OCI-LY1 (cell line): ENCODE measurements around the gene MTUS2.

Source experiments
- EZH2 ChIP-seq: fragments of 200-600 bp; sonication (generic), shearing (Covaris generic); IDR thresholded peaks from 2 replicates; pipeline ENCODE4 v1.8.0; 2017; ENCODE audit warnings: borderline replicate concordance, mixed run types, mild to moderate bottlenecking, antibody characterized with exemption, low read length, moderate library complexity, mixed read lengths
- TF ChIP-seq, protein P1 (sequence below): fragments of 200-600 bp; sonication (generic), shearing (Covaris generic); IDR thresholded peaks from 2 replicates; pipeline ENCODE4 v1.5.1; 2017; ENCODE audit warnings: mild to moderate bottlenecking, antibody characterized with exemption, low read length, moderate library complexity, mixed read lengths

- TF ChIP-seq, protein P1, sequence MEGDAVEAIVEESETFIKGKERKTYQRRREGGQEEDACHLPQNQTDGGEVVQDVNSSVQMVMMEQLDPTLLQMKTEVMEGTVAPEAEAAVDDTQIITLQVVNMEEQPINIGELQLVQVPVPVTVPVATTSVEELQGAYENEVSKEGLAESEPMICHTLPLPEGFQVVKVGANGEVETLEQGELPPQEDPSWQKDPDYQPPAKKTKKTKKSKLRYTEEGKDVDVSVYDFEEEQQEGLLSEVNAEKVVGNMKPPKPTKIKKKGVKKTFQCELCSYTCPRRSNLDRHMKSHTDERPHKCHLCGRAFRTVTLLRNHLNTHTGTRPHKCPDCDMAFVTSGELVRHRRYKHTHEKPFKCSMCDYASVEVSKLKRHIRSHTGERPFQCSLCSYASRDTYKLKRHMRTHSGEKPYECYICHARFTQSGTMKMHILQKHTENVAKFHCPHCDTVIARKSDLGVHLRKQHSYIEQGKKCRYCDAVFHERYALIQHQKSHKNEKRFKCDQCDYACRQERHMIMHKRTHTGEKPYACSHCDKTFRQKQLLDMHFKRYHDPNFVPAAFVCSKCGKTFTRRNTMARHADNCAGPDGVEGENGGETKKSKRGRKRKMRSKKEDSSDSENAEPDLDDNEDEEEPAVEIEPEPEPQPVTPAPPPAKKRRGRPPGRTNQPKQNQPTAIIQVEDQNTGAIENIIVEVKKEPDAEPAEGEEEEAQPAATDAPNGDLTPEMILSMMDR = no peak
- no peak for TF ChIP-seq EZH2
Measured at GRCh38 chr13:29109987-29110386, 289.8 kb downstream of the MTUS2 start.
